SK-N-DZ (cell line): ENCODE measurements around the gene CRTC2. TPM values are rescaled to one million over a fixed set of nuclear protein-coding genes. Genes with fewer than 3 reads are reported as not detected.
"Not testable (repeated sequence)": the region's sequence is repeated elsewhere in the genome, so short reads cannot be mapped to it uniquely, and the experiment has no call there.

ENCODE experiments used
- DNase-seq: peaks from one replicate; pipeline ENCODE4 v3.0.0-alpha.2; 2015; ENCODE audit warnings: low spot score
- polyA plus RNA-seq, 2 experiments: library from polyadenylated mRNA; depleted of rRNA; stranded (reverse); fragments of >200 nt; gene quantifications; 2 replicates each; pipeline ENCODE4 v1.2.3, GENCODE V29; 2014

The CRTC2 gene, protein sequence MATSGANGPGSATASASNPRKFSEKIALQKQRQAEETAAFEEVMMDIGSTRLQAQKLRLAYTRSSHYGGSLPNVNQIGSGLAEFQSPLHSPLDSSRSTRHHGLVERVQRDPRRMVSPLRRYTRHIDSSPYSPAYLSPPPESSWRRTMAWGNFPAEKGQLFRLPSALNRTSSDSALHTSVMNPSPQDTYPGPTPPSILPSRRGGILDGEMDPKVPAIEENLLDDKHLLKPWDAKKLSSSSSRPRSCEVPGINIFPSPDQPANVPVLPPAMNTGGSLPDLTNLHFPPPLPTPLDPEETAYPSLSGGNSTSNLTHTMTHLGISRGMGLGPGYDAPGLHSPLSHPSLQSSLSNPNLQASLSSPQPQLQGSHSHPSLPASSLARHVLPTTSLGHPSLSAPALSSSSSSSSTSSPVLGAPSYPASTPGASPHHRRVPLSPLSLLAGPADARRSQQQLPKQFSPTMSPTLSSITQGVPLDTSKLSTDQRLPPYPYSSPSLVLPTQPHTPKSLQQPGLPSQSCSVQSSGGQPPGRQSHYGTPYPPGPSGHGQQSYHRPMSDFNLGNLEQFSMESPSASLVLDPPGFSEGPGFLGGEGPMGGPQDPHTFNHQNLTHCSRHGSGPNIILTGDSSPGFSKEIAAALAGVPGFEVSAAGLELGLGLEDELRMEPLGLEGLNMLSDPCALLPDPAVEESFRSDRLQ
- 16.4 and 20.1 TPM in 2 replicates for polyA plus RNA-seq (2014; cell fraction: cytosol; rRNA removed)
- polyA plus RNA-seq (2014; cell fraction: nucleus; rRNA removed), result 31.1 and 37.9 TPM in 2 replicates

- peak; percentile 100 for DNase-seq
These were observed at the start of gene CRTC2 for GRCh38 chr1:153958111-153958960. Gene CRTC2, minus strand, starts transcription at chr1:153958612. Its CDS starts 115 bp downstream, at chr1:153958497.

- no peak for DNase-seq
These were observed 47.7 kb upstream of the CRTC2 start for GRCh38 chr1:154006136-154006535.

GRCh38 chr1:154000420-154000819, 42.0 kb upstream of the CRTC2 start:
- no peak for DNase-seq

DNA sequence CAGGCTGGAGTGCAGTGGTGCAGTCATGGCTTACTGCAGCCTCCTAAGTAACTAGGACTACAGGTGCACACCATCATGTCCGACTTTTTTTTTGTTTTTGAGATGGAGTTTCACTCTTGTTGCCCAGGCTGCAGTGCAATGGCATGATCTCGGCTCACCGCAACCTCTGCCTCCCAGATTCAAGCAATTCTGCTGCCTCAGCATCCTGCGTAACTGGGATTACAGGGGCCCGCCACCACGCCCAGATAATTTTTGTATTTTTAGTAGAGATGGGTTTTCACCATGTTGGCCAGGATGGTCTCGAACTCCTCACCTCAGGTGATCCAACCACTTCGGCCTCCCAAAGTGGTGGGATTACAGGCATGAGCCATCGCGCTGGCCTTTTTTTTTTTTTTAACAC, 38.5 kb upstream of the CRTC2 start:
- not testable (repeated sequence) for DNase-seq

- no peak for DNase-seq
These were observed 37.2 kb upstream of the CRTC2 start for GRCh38 chr1:153995640-153996039.

DNA sequence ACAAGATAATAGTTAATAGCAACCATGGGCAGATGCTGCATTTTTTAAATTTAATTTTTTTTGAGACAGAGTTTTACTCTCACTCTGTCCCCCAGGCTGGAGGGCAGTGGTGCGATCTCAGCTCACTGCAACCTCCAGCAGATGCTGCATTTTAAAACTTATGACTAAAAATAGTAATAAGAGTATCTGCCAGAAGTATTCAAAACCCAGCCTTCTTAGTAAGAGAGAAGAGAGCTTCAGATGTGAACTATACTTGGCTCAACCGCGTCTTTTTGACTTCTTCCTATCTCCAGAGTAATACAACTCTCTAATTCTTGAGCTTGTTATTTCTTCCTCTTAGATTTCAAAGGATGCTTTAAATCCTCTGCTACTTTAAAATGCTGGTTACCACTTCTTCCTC, 36.8 kb upstream of the CRTC2 start:
- DNase-seq, result no peak

DNA sequence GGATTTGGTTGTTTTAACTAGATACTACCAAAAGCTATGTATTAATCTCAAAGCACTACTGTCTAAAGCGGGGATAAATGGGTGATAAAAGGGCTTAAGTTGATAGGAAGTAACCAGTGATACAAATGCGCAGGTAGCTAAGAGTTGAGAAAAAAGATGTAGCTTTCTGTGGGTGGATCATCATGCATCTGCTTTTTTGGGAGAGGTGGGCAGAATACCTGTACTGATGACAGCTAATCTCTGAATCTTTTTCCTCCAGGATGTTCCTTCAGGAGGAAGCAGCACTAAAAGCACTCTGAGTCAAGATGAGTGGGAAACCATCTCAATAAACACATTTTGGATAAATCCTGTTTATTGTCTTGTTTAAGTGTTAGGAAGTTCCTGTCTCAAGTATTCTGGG, 33.4 kb upstream of the CRTC2 start:
- DNase-seq, result no peak

- DNase-seq, result no peak
These were observed 32.8 kb upstream of the CRTC2 start for GRCh38 chr1:153991151-153991630.

- DNase-seq, result peak; percentile 99
These were observed 32.2 kb upstream of the CRTC2 start, which contains the start of gene RPS27 for GRCh38 chr1:153990468-153991150. Gene RPS27, plus strand, starts transcription at chr1:153990762. Its CDS starts 35 bp downstream, at chr1:153990797.

DNA sequence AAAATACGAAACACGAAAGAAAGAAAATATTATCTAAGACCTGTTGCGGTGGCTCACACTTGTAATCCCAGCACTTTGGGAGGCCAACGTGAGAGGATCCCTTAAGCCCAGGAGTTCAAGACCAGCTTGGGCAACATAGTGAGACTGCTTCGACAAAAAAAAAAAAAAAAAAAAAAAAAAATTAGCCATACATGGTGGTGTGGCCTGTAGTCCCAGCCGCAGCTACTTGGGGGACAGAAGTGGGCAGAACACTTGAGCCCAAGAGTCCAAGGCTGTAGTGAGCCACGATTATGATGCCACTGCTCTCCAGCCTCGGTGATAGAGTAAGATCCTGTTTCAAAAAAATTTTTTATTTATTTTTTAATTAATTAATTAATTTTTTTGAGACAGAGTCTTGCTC, 29.2 kb upstream of the CRTC2 start:
- DNase-seq, result no peak

DNA sequence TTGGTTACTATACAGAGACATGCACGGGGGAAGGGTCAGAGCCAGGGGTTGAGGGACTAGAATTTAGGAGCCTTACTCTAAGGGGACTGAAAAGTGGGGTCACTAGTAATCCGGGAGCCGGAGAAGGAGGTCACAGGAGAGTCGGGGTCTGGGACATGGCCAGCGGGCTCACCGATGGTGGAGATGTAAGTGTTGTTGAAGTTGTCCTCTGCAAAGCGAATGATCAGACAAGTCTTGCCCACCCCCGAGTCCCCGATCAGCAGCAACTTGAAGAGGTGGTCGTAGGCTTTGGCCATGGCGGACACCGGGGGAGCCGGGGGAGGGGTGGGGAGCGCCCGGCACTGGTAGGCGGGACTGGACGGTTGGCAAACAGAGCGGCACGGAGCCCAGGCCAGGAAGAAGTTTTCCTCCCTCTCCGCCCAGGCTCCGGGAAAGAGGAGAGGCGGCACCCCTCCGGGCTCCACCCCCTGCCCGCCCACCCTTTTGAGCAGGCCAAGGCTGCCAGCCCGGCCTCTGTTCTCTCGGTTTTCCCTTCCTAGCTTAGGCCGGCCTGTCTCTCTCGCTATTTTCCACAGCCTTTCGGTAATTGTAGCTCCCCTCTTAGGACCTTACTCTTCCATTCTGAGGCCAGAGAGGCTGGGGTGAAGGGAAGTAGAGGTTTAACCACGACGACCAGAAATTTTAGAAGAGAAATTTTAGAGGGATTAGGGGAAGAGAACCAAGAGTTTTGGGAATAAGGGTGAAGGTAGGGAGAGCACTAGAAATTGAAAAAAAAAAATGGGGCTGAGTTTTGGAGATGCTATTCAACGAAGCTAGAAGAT, 27.7 kb upstream of the CRTC2 start, which contains the start of gene RAB13:
Gene RAB13 (minus strand): TSS at position 399 of the 821 bp plus-strand sequence. CDS start 103 bp downstream, at position 296.
- DNase-seq, result peak; percentile 86

GRCh38 chr1:153985341-153985912, 27.0 kb upstream of the CRTC2 start:
- no peak for DNase-seq

GRCh38 chr1:153984123-153984894, 25.9 kb upstream of the CRTC2 start:
- DNase-seq, result no peak

DNA sequence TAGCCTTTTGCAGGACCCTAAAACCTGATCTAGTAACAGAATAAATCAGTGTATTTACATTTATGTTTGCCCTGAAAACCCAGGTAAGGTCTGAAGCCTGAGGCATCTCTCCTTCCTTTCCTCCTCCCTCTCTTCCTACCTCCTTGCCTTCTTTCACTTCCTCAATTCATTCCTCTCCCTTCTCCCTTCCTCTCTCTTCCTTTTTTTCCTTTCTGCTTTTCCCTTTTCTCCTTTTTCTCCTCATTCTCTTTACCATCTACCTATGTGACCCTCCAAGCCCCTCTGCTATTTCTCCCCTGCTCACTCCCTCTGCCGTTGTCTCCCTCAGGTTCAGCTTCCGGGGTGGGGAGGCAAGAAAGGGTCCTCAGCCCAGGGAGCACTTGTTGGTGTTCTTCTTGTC, 23.3 kb upstream of the CRTC2 start:
- not testable (repeated sequence) for DNase-seq

DNA sequence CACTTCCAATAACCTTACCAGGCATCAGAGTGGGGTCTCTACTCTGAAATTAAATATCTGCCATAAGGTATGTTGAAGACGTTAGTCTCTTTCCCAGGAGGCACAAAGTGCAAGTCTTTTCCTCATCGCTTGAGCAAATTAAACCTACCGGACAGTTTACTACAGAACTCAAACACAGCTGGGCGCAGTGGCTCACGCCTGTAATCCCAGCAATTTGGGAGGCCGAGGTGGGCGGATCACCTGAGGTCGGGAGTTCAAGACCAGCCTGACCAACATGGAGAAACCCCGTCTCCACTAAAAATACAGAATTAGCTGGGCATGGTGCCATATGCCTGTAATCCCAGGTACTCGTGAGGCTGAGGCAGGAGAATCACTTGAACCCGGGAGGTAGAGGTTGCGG, 20.7 kb upstream of the CRTC2 start:
- not testable (repeated sequence) for DNase-seq

DNA sequence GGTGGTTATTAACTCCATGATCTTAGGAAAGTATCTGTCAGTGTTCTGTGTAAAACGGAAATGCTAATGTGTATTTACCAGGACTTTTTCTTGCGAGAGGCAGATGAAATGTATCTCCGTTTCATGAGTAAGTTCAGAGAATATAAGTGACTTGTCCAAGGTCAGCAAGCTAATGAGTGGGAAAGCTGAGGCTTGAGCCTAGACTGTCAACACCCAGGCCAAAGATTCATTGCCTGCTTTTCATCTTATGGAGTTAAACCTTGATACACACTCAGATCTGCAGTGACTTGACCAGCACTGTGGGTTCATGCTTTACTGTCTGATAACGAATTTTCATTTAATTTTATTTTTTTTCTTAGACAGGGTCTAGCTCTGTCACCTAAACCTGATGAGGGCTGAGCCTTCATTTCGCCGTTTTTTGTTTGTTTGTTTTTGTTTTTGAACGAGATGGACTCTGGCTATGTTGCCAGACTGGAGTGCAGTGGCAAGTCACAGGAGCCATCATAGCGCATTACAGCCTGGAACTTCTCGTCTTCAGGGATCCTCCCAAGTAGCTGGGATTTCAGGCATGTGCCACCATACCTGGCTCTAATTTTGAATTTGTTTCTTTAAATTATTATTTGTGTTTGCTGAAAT, 20.0 kb upstream of the CRTC2 start:
- DNase-seq, result no peak

DNA sequence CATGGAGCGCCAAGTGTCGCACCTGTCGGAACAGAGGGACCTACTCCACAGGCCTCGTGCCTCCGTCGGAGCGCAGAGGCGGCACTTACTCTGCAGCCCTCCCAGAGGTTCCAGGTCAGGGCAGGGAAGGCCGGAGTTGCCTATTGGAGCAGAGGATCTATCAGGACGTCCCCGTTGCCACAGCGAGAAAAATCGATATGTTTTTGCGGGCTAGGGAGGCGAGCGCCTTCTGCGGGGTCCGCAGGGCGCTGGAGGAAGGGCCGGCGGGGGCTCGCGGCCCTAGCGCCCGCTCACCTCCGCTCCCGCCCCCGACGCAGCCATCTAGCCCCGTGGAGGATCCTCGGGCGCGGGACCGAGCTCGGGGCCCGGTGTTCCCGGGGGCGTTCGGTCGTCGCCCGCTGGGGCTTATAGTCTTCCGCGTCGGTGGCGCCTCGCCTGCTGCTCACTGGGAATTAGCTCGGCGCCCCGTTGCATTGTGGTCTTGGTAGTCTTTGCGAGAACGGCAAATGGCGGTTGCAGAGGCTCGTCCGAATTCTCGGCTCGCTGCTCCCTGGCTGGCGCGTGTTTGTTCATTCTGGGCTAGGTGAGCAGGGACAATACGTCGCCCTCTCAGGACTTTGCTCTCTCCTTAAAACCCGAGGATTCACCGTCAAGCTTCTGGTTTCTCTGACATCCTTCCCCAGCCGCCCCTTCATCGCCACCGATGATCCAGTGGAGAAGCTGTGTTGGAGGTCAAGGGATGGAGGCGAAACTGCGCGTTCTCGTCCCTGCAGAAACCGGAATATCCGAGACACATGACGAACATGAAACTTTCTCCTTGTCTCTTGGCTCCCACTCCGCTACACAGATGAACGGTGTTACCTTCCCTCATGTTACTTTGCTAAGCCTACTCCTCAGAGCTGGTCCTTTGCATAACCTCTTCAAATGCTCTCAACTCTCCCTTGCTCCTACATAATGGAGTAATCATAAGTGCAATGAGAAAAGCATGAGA, 19.1 kb upstream of the CRTC2 start, which contains the start of gene JTB:
Gene JTB (minus strand): TSS at position 425 of the 991 bp plus-strand sequence. CDS start 422 bp downstream, at position 3.
- DNase-seq, result peak; percentile 87
